ENCODE results near the gene CHMP2A. TPM values are rescaled to one million over a fixed set of nuclear protein-coding genes. Genes with fewer than 3 reads are reported as not detected.

CHMP2A gene
- total and polyA plus RNA-seq, 10 of the 15 experiments (the other 5 are each of a cell fraction or from before 2014, with no cell fraction given): 69.5 to 172 (median 109) TPM

DNA sequence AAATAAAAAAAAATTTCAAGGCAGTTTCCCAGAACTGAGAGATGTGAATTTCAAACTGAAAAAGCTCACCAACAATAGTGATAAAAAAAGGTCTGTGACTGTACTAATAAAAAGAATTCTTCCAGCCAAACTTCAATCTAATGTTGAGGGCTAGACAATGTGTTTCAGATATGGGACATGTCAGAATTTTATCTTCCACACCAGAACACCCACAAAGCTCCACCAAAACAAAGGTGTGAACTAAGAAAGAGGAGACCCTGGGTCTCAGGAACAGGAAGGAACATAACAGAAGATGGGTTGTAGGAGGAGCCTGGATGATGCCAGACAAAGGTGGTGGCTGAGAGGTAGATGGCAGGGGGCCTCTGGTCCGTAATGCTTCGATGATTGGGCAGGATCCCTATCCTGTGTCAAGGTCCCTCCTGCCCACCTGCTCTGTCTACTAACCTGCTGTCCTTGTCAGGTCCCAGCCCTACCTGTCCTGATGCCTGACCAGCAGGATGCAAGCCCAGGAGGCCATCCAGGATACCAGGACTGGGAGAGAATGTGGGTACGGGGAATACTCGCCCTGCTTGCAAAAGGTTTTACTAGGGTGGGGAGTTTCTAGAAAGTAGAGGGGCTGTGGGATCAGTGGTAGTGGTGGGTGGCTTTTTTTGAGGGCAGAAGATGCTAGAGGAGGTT lies 13.7 kb upstream of the CHMP2A start:
- SMC1A ChIA-PET (ENCODE audit: uncharacterized antibody, unreplicated experiment): no interaction called here
- H3K9me3 ChIP-seq (replicated peaks; ENCODE audit: control insufficient read depth, insufficient read depth, low read length): no peaks in the 10 kb centered on the region
- no peak overlapping the region for H3K4me3 ChIP-seq
- H2AFZ ChIP-seq (ENCODE audit: control insufficient read depth, low read depth, low read length): no peak overlapping the region
- no peak overlapping the region for H3K27ac ChIP-seq (ENCODE audit: control insufficient read depth, insufficient read depth)
- H3K9ac ChIP-seq (ENCODE audit: control insufficient read depth, insufficient read depth, low read length): no peak overlapping the region
- H3K36me3 ChIP-seq (ENCODE audit: control insufficient read depth in 2 of 2, insufficient read depth in 2 of 2, low read length in 1 of 2): peaks cover 2 to 3% of the 10 kb centered on the region in 2 experiments; a peak in 3 of 4 replicates
- intact Hi-C loops (cut with micrococcal nuclease; ENCODE audit: unreplicated experiment) (no loop called here), in situ Hi-C loops (cut with MboI) (no loop called here)
- WGBS (ENCODE audit: insufficient coverage, insufficient replicate concordance, low lambda C conversion rate, missing lambda C conversion rate): 99% methylated on average over 4 of the region's 4 CpGs
- H4K20me1 ChIP-seq (ENCODE audit: control insufficient read depth, insufficient read depth): no peaks in the 10 kb centered on the region
- peaks cover 4% of the 10 kb centered on the region for H3K4me1 ChIP-seq (ENCODE audit: control insufficient read depth, insufficient read depth, low read length)
- no peaks in the 10 kb centered on the region for H3K27me3 ChIP-seq (replicated peaks in 1 of 2; ENCODE audit: control insufficient read depth in 2 of 2, insufficient read depth in 2 of 2, low read length in 1 of 2)
- POLR2A ChIA-PET: interaction anchor here (1.6 to 6.0 kb wide), 2 partner anchors 7 to 14 kb away, joined by 3 to 46 read pairs; partner anchors contain the start of gene CHMP2A
- ATAC-seq (no peak), FAIRE-seq (no peak), DNase-seq (ENCODE audit: low read depth, low spot score) (no peak)
- no peaks in the 10 kb centered on the region; the same call in none of the 2 replicates for H3K79me2 ChIP-seq (ENCODE audit: control insufficient read depth, insufficient read depth, low read length)
- RAD21 ChIA-PET (ENCODE audit: unreplicated experiment): no interaction called here
- no peak for TF ChIP-seq ZNF24 (IDR thresholded peaks at IDR 0.05)
- no peak for TF ChIP-seq PAX5 (IDR thresholded peaks at IDR 0.05; ENCODE audit: borderline replicate concordance, low read depth, low read length)
- TF ChIP-seq POLR2A (IDR thresholded peaks at IDR 0.05; ENCODE audit: low read depth, low read length): no peak
- TF ChIP-seq MEF2B (IDR thresholded peaks at IDR 0.05; ENCODE audit: partially characterized antibody, poor library complexity, severe bottlenecking): no peak
- TF ChIP-seq RFX5 (IDR thresholded peaks at IDR 0.05; ENCODE audit: low read depth, low read length): no peak
- no peak for TF ChIP-seq YBX1 (IDR thresholded peaks at IDR 0.05)
- CTCF ChIA-PET: interaction anchor here (1.3 kb wide), 1 partner anchor 14 kb away, joined by 3 read pairs; the partner anchor contains the start of gene CHMP2A
- H3K4me2 ChIP-seq (ENCODE audit: control insufficient read depth, insufficient read depth): no peak overlapping the region
- no TSS peak for BruUV-seq (replicated peaks)

DNA sequence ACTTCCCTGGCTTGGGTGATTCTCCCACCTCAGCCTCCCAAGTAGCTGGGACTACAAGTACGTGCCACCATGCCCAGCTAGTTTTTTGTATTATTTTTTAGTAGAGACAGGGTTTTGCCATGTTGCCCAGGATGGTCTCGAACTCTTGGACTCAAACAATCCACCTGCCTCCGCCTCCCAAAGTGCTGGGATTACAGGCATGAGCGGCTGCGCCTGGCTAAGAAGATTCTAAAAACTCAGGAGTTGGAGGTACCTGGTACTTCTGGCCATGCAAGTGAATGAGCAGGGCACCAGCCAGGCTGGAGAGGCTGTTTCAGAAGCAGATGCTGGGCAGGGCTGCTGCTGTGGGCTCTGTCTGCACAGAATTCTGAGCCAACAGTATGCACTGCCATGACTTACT lies 12.1 kb upstream of the CHMP2A start:
- Histone ChIP-seq H2AFZ (ENCODE audit: control insufficient read depth, low read depth, low read length) (no peak overlapping the region), H3K9ac (ENCODE audit: control insufficient read depth, insufficient read depth, low read length) (no peak overlapping the region), H3K36me3 (ENCODE audit: control insufficient read depth in 2 of 2, insufficient read depth in 2 of 2, low read length in 1 of 2) (peaks cover 2 to 3% of the 10 kb centered on the region in 2 experiments; a peak in 3 of 4 replicates), H3K27ac (ENCODE audit: control insufficient read depth, insufficient read depth) (no peak overlapping the region), H3K4me1 (ENCODE audit: control insufficient read depth, insufficient read depth, low read length) (peaks cover 18% of the 10 kb centered on the region), H4K20me1 (ENCODE audit: control insufficient read depth, insufficient read depth) (no peaks in the 10 kb centered on the region), H3K9me3 (replicated peaks; ENCODE audit: control insufficient read depth, insufficient read depth, low read length) (no peaks in the 10 kb centered on the region), H3K79me2 (ENCODE audit: control insufficient read depth, insufficient read depth, low read length) (no peaks in the 10 kb centered on the region; the same call in none of the 2 replicates), H3K27me3 (replicated peaks in 1 of 2; ENCODE audit: control insufficient read depth in 2 of 2, insufficient read depth in 2 of 2, low read length in 1 of 2) (no peaks in the 10 kb centered on the region), H3K4me2 (ENCODE audit: control insufficient read depth, insufficient read depth) (no peak overlapping the region), H3K4me3 (no peak overlapping the region)
- WGBS (ENCODE audit: insufficient coverage, insufficient replicate concordance, low lambda C conversion rate, missing lambda C conversion rate): 100% methylated on average over 5 of the region's 5 CpGs
- in situ Hi-C loops (cut with MboI) (no loop called here), intact Hi-C loops (cut with micrococcal nuclease; ENCODE audit: unreplicated experiment) (no loop called here)
- CTCF ChIA-PET: interaction anchor here (1.0 kb wide), 1 partner anchor 47 kb away, joined by 3 read pairs; the partner anchor contains the start of gene ZBTB45
- SMC1A ChIA-PET (ENCODE audit: uncharacterized antibody, unreplicated experiment): interaction anchor here (1.2 kb wide), 1 partner anchor 23 kb away, joined by 3 read pairs; the partner anchor contains the start of gene TRIM28
- ATAC-seq (no peak), DNase-seq (ENCODE audit: low read depth, low spot score) (no peak), FAIRE-seq (no peak)
- TF ChIP-seq POU2F2 (IDR thresholded peaks at IDR 0.05; ENCODE audit: borderline replicate concordance, low read depth, low read length): no peak
- no peak for TF ChIP-seq HDAC2 (IDR thresholded peaks at IDR 0.05)
- no peak for TF ChIP-seq POLR2AphosphoS2 (IDR thresholded peaks at IDR 0.05; ENCODE audit: low read depth, low read length)
- TF ChIP-seq HCFC1 (IDR thresholded peaks at IDR 0.05; ENCODE audit: low read length): no peak
- no peak for TF ChIP-seq CREM (IDR thresholded peaks at IDR 0.05; ENCODE audit: low read depth)
- TF ChIP-seq ZNF207 (IDR thresholded peaks at IDR 0.05; ENCODE audit: borderline replicate concordance): no peak
- RAD21 ChIA-PET (ENCODE audit: unreplicated experiment): interaction anchor here (0.9 kb wide), 1 partner anchor 9 kb away, joined by 3 read pairs; no protein-coding TSS in a partner anchor
- no TSS peak for BruUV-seq (replicated peaks)
- POLR2A ChIA-PET: interaction anchor here (0.6 kb wide), 1 partner anchor 9 kb away, joined by 3 read pairs; no protein-coding TSS in a partner anchor

Measured in GM12878 (cell line).